Calu3 (cell line): Measurements from ENCODE around the gene CUL7. TPM values are rescaled to one million over a fixed set of nuclear protein-coding genes. Genes with fewer than 3 reads are reported as not detected.

Experiments
- BruUV-seq: library from RNA; stranded (reverse); fragments of 400-500 nt; replicated peaks from 2 replicates; lab custom pipeline; 2021; lab: Mats Ljungman, UMichigan
- CTCF ChIA-PET: fragments of 300-600 bp; sonication (Branson Sonifier 250); formaldehyde crosslinking; loops from one replicate; lab custom pipeline; 2022; ENCODE audit warnings: antibody characterized with exemption; lab: Charles Lee
- DNase-seq: peaks from one replicate; pipeline ENCODE4 v3.0.0; 2022
- H3K27ac Mint-ChIP-seq: one replicate; pipeline ENCODE4 v1.8.0; 2022; ENCODE audit warnings: mixed read lengths; ENCODE audit not compliant: unreplicated experiment
- H3K27me3 Mint-ChIP-seq: one replicate; pipeline ENCODE4 v1.8.0; 2022; ENCODE audit warnings: mixed read lengths; ENCODE audit not compliant: unreplicated experiment
- H3K36me3 Mint-ChIP-seq: one replicate; pipeline ENCODE4 v1.8.0; 2022; ENCODE audit warnings: mild to moderate bottlenecking, moderate library complexity, mixed read lengths; ENCODE audit not compliant: insufficient read depth, unreplicated experiment
- H3K4me1 Mint-ChIP-seq: one replicate; pipeline ENCODE4 v1.8.0; 2022; ENCODE audit warnings: mild to moderate bottlenecking, low read depth, mixed read lengths; ENCODE audit not compliant: unreplicated experiment
- H3K4me3 Mint-ChIP-seq: one replicate; pipeline ENCODE4 v1.8.0; 2022; ENCODE audit warnings: mild to moderate bottlenecking, low read depth, moderate library complexity, mixed read lengths; ENCODE audit not compliant: unreplicated experiment
- H3K9me3 Mint-ChIP-seq: one replicate; pipeline ENCODE4 v1.8.0; 2022; ENCODE audit warnings: low read depth, mixed read lengths; ENCODE audit not compliant: unreplicated experiment
- CTCF ChIP-seq: fragments of 200-600 bp; IDR thresholded peaks from one replicate; pipeline ENCODE4 v1.8.0; 2022; ENCODE audit warnings: antibody characterized with exemption; ENCODE audit not compliant: unreplicated experiment
- intact Hi-C: fragments of 100-400 bp; cut with micrococcal nuclease; formaldehyde crosslinking; loops from one replicate; pipeline ENCODE4 v1.10.0; 2022; ENCODE audit not compliant: unreplicated experiment
- total RNA-seq: library from RNA; stranded (reverse); gene quantifications from 2 replicates; pipeline ENCODE4 v1.2.3, GENCODE V29; 2022

CUL7 gene
- total RNA-seq, 1 experiment from 2014 or later = 25.5 TPM

GRCh38 chr6:43060034-43060754, 6.5 kb upstream of the CUL7 start:
- peaks cover 27% of the 10 kb centered on the region for H3K4me1 Mint-ChIP-seq
- CTCF ChIA-PET = interaction anchor here (0.7 to 2.7 kb wide), 7 partner anchors 11 to 278 kb away, joined by 3 to 20 read pairs (median 6); partner anchors contain the start of gene CUL9
- no peak for TF ChIP-seq CTCF
- intact Hi-C loops = no loop called here
- TSS peak; percentile 51 for BruUV-seq
- H3K4me3 Mint-ChIP-seq = peak overlapping the region; percentile 90
- peak; percentile 55 for DNase-seq
- H3K36me3 Mint-ChIP-seq = peaks cover 55% of the 10 kb centered on the region
- no peaks in the 10 kb centered on the region for H3K9me3 Mint-ChIP-seq
- H3K27me3 Mint-ChIP-seq = no peaks in the 10 kb centered on the region
- H3K27ac Mint-ChIP-seq = peak overlapping the region; percentile 83

GRCh38 chr6:43059168-43060033, 5.8 kb upstream of the CUL7 start, which contains the start of the genes KLC4 and MRPL2:
Gene KLC4, plus strand, starts transcription at chr6:43059631. Its CDS starts 1,705 bp downstream, at chr6:43061336.
Gene MRPL2, minus strand, starts transcription at chr6:43059434. Its CDS starts 53 bp downstream, at chr6:43059381.
- BruUV-seq = no TSS peak
- Mint-ChIP-seq H3K27me3 (no peaks in the 10 kb centered on the region), H3K9me3 (no peaks in the 10 kb centered on the region), H3K27ac (peak within 1 kb of the TSS; percentile 83), H3K4me1 (peaks cover 27% of the 10 kb centered on the region), H3K36me3 (peaks cover 60% of the 10 kb centered on the region), H3K4me3 (peak within 1 kb of the TSS; percentile 90)
- TF ChIP-seq CTCF = no peak
- DNase-seq = peak; percentile 99
- CTCF ChIA-PET = interaction anchor here (0.5 to 2.7 kb wide), 15 partner anchors 12 to 279 kb away, joined by 3 to 20 read pairs (median 4); partner anchors contain the start of genes CUL9, KLHDC3 and MEA1
- intact Hi-C loops = no loop called here

- intact Hi-C loops = no loop called here
- no TSS peak for BruUV-seq
- CTCF ChIA-PET = interaction anchor here (0.6 kb wide), 1 partner anchor 28 kb away, joined by 3 read pairs; no protein-coding TSS in a partner anchor
These were observed 4.9 kb upstream of the CUL7 start for GRCh38 chr6:43058531-43058930.

More at GRCh38 chr6:43058531-43058930, 4.9 kb upstream of the CUL7 start:
- no peaks in the 10 kb centered on the region for H3K27me3 Mint-ChIP-seq
- peak overlapping the region; percentile 83 for H3K27ac Mint-ChIP-seq
- H3K4me3 Mint-ChIP-seq = peak overlapping the region; percentile 90
- TF ChIP-seq CTCF = no peak
- peaks cover 69% of the 10 kb centered on the region for H3K36me3 Mint-ChIP-seq
- H3K4me1 Mint-ChIP-seq = peaks cover 27% of the 10 kb centered on the region
- DNase-seq = no peak
- H3K9me3 Mint-ChIP-seq = no peaks in the 10 kb centered on the region
